Measurements from ENCODE around the gene RALBP1. TPM values are rescaled to one million over a fixed set of nuclear protein-coding genes. Genes with fewer than 3 reads are reported as not detected.

Gene RALBP1
- total RNA-seq, 2 donors from 2014 or later = 22.1 to 29.6 TPM

DNA sequence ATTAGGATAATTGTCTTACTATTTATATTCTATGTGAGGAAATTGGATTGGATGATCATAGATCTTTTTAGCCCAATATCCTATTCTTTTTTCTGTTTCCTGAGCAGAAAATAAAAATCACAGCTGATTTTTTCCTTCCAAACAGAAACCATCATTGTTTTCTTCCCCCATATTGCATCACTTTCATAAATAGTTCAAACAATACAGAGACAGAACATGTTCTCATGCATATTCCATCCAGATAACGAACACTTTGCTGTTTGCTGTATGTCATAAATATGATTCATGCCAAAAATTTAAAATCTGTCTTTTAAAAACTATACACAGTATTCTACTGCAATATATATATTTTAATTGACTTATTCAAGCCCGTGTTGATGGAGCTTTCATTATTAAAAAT is 22.0 kb upstream of the RALBP1 start:
- Histone ChIP-seq H3K36me3 (replicated peaks in 1 of 2; ENCODE audit: insufficient read depth in 1 of 2, low read depth in 2 of 2) (no peaks in the 10 kb centered on the region), H3K4me1 (no peaks in the 10 kb centered on the region), H3K27me3 (no peaks in the 10 kb centered on the region), H3K27ac (no peak overlapping the region), H3K9me3 (no peaks in the 10 kb centered on the region), H3K4me3 (no peak overlapping the region)
- intact Hi-C loops (cut with DNase I) = no loop called here
- 72 to 75% methylated on average over 2 of the region's 2 CpGs for WGBS, 2 donors
- TF ChIP-seq, protein P1, sequence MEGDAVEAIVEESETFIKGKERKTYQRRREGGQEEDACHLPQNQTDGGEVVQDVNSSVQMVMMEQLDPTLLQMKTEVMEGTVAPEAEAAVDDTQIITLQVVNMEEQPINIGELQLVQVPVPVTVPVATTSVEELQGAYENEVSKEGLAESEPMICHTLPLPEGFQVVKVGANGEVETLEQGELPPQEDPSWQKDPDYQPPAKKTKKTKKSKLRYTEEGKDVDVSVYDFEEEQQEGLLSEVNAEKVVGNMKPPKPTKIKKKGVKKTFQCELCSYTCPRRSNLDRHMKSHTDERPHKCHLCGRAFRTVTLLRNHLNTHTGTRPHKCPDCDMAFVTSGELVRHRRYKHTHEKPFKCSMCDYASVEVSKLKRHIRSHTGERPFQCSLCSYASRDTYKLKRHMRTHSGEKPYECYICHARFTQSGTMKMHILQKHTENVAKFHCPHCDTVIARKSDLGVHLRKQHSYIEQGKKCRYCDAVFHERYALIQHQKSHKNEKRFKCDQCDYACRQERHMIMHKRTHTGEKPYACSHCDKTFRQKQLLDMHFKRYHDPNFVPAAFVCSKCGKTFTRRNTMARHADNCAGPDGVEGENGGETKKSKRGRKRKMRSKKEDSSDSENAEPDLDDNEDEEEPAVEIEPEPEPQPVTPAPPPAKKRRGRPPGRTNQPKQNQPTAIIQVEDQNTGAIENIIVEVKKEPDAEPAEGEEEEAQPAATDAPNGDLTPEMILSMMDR (IDR thresholded peaks at IDR 0.05) = no peak
- TF ChIP-seq POLR2A (IDR thresholded peaks at IDR 0.05) = no peak
- ATAC-seq (no peak), DNase-seq (no peak)

DNA sequence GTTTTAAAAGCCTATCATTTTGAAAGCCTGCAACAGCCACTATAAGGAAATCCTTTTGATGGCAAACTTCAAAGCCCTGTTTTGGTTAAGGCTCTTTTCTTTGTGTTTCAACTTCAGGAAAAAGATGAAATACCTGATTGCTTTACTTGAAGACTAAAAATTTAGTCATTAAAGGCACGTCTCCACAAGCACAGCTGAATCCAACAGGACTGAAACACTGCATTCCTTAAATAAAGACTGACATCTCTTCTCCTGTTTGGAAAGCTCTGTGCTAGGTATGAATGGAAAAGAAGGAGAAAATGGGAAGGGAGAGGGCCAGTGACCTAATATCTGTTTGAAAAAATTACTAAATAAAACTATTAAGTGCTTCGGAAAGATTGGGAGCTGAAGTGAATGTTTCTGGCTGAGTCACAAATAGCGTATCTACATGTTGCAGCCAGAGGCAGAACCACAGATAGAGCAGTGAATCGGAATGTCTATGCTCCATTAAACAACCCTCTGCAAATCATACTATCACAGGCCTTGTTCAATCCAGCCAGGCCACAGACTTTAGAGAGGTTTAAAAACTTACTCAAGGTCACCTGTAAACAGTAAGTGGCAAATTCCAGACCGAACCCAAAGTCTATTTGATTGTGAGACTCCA is 21.1 kb upstream of the RALBP1 start:
- H3K27ac ChIP-seq = no peak overlapping the region
- no peaks in the 10 kb centered on the region for H3K4me1 ChIP-seq
- DNase-seq (no peak), ATAC-seq (no peak)
- 64 to 78% methylated on average over 5 of the region's 5 CpGs for WGBS, 2 donors
- TF ChIP-seq, protein P1 (IDR thresholded peaks at IDR 0.05) = no peak
- TF ChIP-seq POLR2A (IDR thresholded peaks at IDR 0.05) = no peak
- intact Hi-C loops (cut with DNase I) = no loop called here
- no peaks in the 10 kb centered on the region for H3K27me3 ChIP-seq
- no peaks in the 10 kb centered on the region for H3K9me3 ChIP-seq
- H3K36me3 ChIP-seq (replicated peaks in 1 of 2; ENCODE audit: insufficient read depth in 1 of 2, low read depth in 2 of 2) = no peaks in the 10 kb centered on the region
- H3K4me3 ChIP-seq = no peak overlapping the region

DNA sequence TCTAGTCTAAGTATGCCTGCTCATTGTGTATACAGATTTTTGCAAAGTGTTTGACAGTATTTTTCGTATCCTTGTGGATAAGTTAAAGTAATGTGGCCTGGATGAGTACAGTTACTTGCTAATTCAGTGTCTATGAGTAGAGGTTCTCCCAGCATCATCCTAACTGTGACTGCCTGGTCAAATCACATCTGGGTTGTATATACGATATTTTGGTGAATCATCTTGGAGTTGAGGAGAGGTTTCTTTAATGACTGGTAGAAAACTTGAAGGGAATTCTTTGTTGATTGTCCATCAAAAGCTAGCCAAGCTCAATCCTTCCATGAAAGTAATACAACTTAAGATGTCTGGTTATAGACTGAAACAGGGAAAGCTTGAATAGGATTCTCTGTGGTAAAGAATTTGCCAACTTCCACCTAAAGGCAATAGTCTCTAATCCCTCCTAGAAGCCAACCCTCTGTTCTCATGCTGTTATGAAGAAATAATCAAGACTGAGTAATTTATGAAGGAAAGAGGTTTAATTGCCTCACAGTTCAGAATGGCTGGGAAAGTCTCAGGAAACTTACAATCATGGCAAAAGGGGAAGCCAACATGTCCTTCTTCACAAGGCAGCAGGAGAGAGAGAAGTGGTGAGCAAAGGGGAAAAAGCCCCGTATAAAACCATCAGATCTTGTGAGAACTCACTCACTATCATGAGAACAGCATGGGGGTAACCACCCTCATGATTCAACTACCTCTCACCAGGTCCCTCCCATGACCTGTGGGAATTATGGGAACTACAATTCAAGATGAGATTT is 19.4 kb upstream of the RALBP1 start:
- H3K27me3 ChIP-seq = no peaks in the 10 kb centered on the region
- H3K9me3 ChIP-seq = no peaks in the 10 kb centered on the region
- no peaks in the 10 kb centered on the region for H3K4me1 ChIP-seq
- intact Hi-C loops (cut with DNase I) = no loop called here
- TF ChIP-seq, protein P1 (IDR thresholded peaks at IDR 0.05) = no peak
- TF ChIP-seq POLR2A (IDR thresholded peaks at IDR 0.05) = no peak
- no peak overlapping the region for H3K27ac ChIP-seq
- H3K36me3 ChIP-seq (replicated peaks in 1 of 2; ENCODE audit: insufficient read depth in 1 of 2, low read depth in 2 of 2) = no peaks in the 10 kb centered on the region
- WGBS, 2 donors = 76 to 90% methylated on average over 3 of the region's 3 CpGs
- DNase-seq (no peak), ATAC-seq (no peak)
- no peak overlapping the region for H3K4me3 ChIP-seq

DNA sequence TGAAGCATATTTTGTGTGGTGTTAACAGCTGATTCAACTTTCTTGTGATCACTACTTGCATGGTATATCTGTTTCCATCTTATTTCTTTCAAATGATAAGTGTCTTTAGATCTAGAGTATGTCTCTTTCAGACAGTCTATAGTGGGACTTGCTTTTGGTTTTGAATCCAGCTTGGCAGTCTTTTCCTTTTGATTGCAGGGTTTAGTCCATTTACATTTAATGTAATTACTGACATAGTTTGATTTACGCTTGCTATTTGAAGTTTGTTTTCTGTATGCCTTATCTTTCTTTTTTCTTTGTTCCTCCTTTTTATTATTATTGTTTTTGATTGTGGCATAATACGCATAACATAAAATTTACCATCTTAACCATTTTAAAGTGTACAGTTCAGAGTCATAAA is 9.2 kb upstream of the RALBP1 start:
- WGBS, 2 donors = 67 to 92% methylated on average over 2 of the region's 2 CpGs
- no peak overlapping the region for H3K27ac ChIP-seq
- ATAC-seq = no peak

DNA sequence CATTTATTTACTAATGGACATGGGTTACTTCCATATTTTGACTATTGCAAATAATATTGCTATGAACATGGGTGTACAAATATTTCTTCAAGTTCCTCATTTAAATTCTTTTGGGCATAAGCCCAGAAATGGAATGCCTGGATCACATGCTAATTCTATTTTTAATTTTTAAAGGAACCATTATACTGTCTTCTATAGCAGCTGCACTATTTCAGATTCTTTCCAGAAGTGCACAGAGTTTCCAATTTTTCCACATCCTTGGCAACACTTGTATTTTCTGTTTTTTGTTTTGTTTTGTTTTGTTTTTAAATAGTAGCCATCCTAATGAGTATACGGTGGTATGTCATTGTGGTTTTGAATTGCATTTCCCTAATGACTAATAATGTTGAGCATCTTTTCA is 8.5 kb upstream of the RALBP1 start:
- Histone ChIP-seq H3K27ac (no peak overlapping the region), H3K4me3 (no peak overlapping the region), H3K4me1 (no peaks in the 10 kb centered on the region), H3K9me3 (peaks cover 0 to 2% (median 0%) of the 10 kb centered on the region in 3 donors), H3K27me3 (no peaks in the 10 kb centered on the region), H3K36me3 (replicated peaks in 1 of 2; ENCODE audit: insufficient read depth in 1 of 2, low read depth in 2 of 2) (no peaks in the 10 kb centered on the region)
- TF ChIP-seq, protein P1 (IDR thresholded peaks at IDR 0.05) = no peak
- no peak for TF ChIP-seq POLR2A (IDR thresholded peaks at IDR 0.05)
- intact Hi-C loops (cut with DNase I) = no loop called here
- ATAC-seq (no peak), DNase-seq (no peak)
- 75 to 78% methylated on average over 1 of the region's 1 CpG for WGBS, 2 donors

More for the DNA sequence above, 9.2 kb upstream of the RALBP1 start:
- Histone ChIP-seq H3K36me3 (replicated peaks in 1 of 2; ENCODE audit: insufficient read depth in 1 of 2, low read depth in 2 of 2) (no peaks in the 10 kb centered on the region), H3K4me1 (no peaks in the 10 kb centered on the region), H3K9me3 (peaks cover 0 to 2% (median 0%) of the 10 kb centered on the region in 3 donors), H3K4me3 (no peak overlapping the region), H3K27me3 (no peaks in the 10 kb centered on the region)
- no peak for TF ChIP-seq POLR2A (IDR thresholded peaks at IDR 0.05)
- intact Hi-C loops (cut with DNase I) = no loop called here
- no peak for DNase-seq

Measured in body of pancreas (tissue), 4 donors.